HepG2 (cell line): Measurements from ENCODE around the gene CMKLR1. TPM values are rescaled to one million over a fixed set of nuclear protein-coding genes. Genes with fewer than 3 reads are reported as not detected.
A peak's percentile ranks its signal among the peaks of the same experiment; 100 is the strongest.

Source experiments
- ATAC-seq: fragments of 200-7000 bp; cut with Tn5 transposase; 3 replicates; pipeline ENCODE4 v1.9.1; 2020; ENCODE audit warnings: mild to moderate bottlenecking, moderate library complexity
- BruUV-seq: library from RNA; stranded (reverse); fragments of 400-500 nt; replicated peaks from 2 replicates; lab custom pipeline; 2021; lab: Mats Ljungman, UMichigan
- CTCF ChIA-PET: fragments of 300-600 bp; formaldehyde crosslinking; extraction: SDS; loops from one replicate; lab custom pipeline; 2021; ENCODE audit warnings: low total read pairs, inconsistent platforms, low intra/inter-chr PET ratio; lab: Yijun Ruan, JAX
- POLR2A ChIA-PET: fragments of 350-600 bp; sonication (Branson Sonifier 250); formaldehyde crosslinking; loops from one replicate; lab custom pipeline; 2020; ENCODE audit warnings: antibody characterized with exemption, inconsistent platforms; lab: Yijun Ruan, JAX
- DNase-seq: peaks from one replicate; pipeline ENCODE4 v3.0.0-alpha.2; 2015; ENCODE audit warnings: low spot score
- FAIRE-seq: peaks from 3 replicates; lab custom pipeline; 2011; peaks lifted over from hg19 to GRCh38; lab: Jason Lieb, UNC
- H2AFZ ChIP-seq: one replicate; pipeline ENCODE4 v1.6.1; 2011; ENCODE audit warnings: low read length, inconsistent platforms
- H3K27ac ChIP-seq: fragments of 300-600 bp; 3 replicates; pipeline ENCODE4 v1.8.0; 2011; ENCODE audit warnings: mixed run types, mild to moderate bottlenecking, mixed read lengths, low read length, inconsistent platforms; ENCODE audit not compliant: insufficient read depth; ENCODE audit errors: extremely low read length
- H3K27me3 ChIP-seq, 2 experiments: fragments of 200-600 bp in 1 of 2; 2 replicates in 1 of 2; 3 replicates in 1 of 2; pipeline versions ENCODE4 v1.6.0 to v1.8.0; 2011; ENCODE audit warnings: low read length in 2 of 2, mild to moderate bottlenecking in 2 of 2, moderate library complexity in 2 of 2, inconsistent platforms in 1 of 2; ENCODE audit not compliant: insufficient read depth in 2 of 2, control insufficient read depth in 1 of 2
- H3K36me3 ChIP-seq, 2 experiments: fragments of 200-600 bp in 1 of 2; replicated peaks in 1 of 2; 2 replicates in 1 of 2; 3 replicates in 1 of 2; pipeline versions ENCODE4 v1.5.1 to v1.8.0; 2011; ENCODE audit warnings: low read length in 2 of 2, inconsistent platforms in 1 of 2; ENCODE audit not compliant: insufficient read depth in 2 of 2, control insufficient read depth in 1 of 2
- H3K4me1 ChIP-seq: 2 replicates; pipeline ENCODE4 v1.5.1; 2012; ENCODE audit warnings: low read length, inconsistent platforms; ENCODE audit not compliant: insufficient read depth
- H3K4me2 ChIP-seq: 2 replicates; pipeline ENCODE4 v1.6.0; 2011; ENCODE audit warnings: low read depth, low read length, inconsistent platforms
- H3K4me3 ChIP-seq, 3 experiments: fragments of 200-600 bp in 1 of 3; sonication (generic), shearing (Covaris generic) in 1 of 3; replicated peaks in 1 of 3; 2 replicates each; pipeline ENCODE4 v1.5.1; 2011 to 2016; ENCODE audit warnings: low read length in 3 of 3, inconsistent platforms in 2 of 3, low read depth in 2 of 3, mild to moderate bottlenecking in 2 of 3, control low read depth in 1 of 3, mixed read lengths in 1 of 3; ENCODE audit not compliant: insufficient read depth in 1 of 3
- H3K79me2 ChIP-seq: one replicate; pipeline ENCODE4 v1.6.1; 2011; ENCODE audit warnings: low read length, inconsistent platforms; ENCODE audit not compliant: insufficient read depth
- H3K9ac ChIP-seq: 2 replicates; pipeline ENCODE4 v1.6.0; 2011; ENCODE audit warnings: mild to moderate bottlenecking, low read depth, low read length, inconsistent platforms; ENCODE audit not compliant: insufficient read depth
- H3K9me3 ChIP-seq: 2 replicates; pipeline ENCODE4 v1.5.1; 2012; ENCODE audit warnings: mild to moderate bottlenecking, low read length
- H4K20me1 ChIP-seq: 2 replicates; pipeline ENCODE4 v1.6.0; 2011; ENCODE audit warnings: inconsistent platforms, mild to moderate bottlenecking, low read length, moderate library complexity; ENCODE audit not compliant: insufficient read depth
- ATM ChIP-seq: fragments of 450-650 bp; IDR thresholded peaks from 2 replicates; pipeline ENCODE4 v1.7.1; 2017; ENCODE audit warnings: mild to moderate bottlenecking, borderline replicate concordance
- BORCS8-MEF2B ChIP-seq: sonication (generic); formaldehyde crosslinking; IDR thresholded peaks from 2 replicates; pipeline ENCODE4 v1.8.0; 2022; ENCODE audit warnings: mild to moderate bottlenecking, missing genetic modification reagents
- HIVEP1 ChIP-seq: sonication (generic); formaldehyde crosslinking; IDR thresholded peaks from 2 replicates; pipeline ENCODE4 v1.4.0; 2020; ENCODE audit warnings: mild to moderate bottlenecking, missing genetic modification reagents
- HOMEZ ChIP-seq: IDR thresholded peaks from 2 replicates; pipeline ENCODE4 v1.6.1; 2016; ENCODE audit warnings: low read depth
- MAFF ChIP-seq: IDR thresholded peaks from 2 replicates; pipeline ENCODE4 v1.6.1; 2011; ENCODE audit warnings: low read depth, low read length, improper control_type of control experiment
- MAFK ChIP-seq, 2 experiments: IDR thresholded peaks in 1 of 2; conservative IDR thresholded peaks in 1 of 2; 2 replicates each; pipeline ENCODE4 v1.6.1; 2011; ENCODE audit warnings: improper control_type of control experiment in 2 of 2, low read length in 2 of 2
- ZNF615 ChIP-seq: sonication (generic); formaldehyde crosslinking; IDR thresholded peaks from 2 replicates; pipeline ENCODE4 v1.5.0; 2020; ENCODE audit warnings: mild to moderate bottlenecking, missing genetic modification reagents, borderline replicate concordance
- ZNF746 ChIP-seq: sonication (generic); formaldehyde crosslinking; IDR thresholded peaks from 2 replicates; pipeline ENCODE4 v1.8.0; 2022; ENCODE audit warnings: mild to moderate bottlenecking, missing genetic modification reagents
- WGBS: methylation state at CpG from one replicate; pipeline ENCODE4 v1.1.6; 2017; ENCODE audit warnings: low lambda C conversion rate; 5-methylcytosine and 5-hydroxymethylcytosine counted together
- in situ Hi-C: cut with HindIII; loops from 2 replicates; pipeline ENCODE4 v1.10.0; 2017; ENCODE audit warnings: low pct_unique_long_range_greater_than_20kb; ENCODE audit not compliant: extremely low pct_ligation_motif_present
- intact Hi-C: fragments of 100-400 bp; cut with micrococcal nuclease; formaldehyde crosslinking; loops from one replicate; pipeline ENCODE4 v1.10.0; 2022; ENCODE audit not compliant: unreplicated experiment
- polyA plus RNA-seq, 8 experiments: library from polyadenylated mRNA; depleted of rRNA in 3 of 8; stranded (reverse) in 7 of 8; unstranded in 1 of 8; fragments of >200 nt; fragmentation: Illumina TruSeq in 4 of 8; extraction: Trizol in 4 of 8; gene quantifications; 2 replicates each; pipeline versions ENCODE4 v1.2.1 to v1.2.3, GENCODE V29; 2011 to 2016; ENCODE audit warnings: low read depth in 4 of 8, missing spikeins in 1 of 8, mixed read lengths in 1 of 8; ENCODE audit not compliant: insufficient read depth in 1 of 8
- total RNA-seq, 5 experiments: library from RNA; depleted of rRNA; stranded (reverse); fragments of >200 nt; fragmentation: Illumina TruSeq; extraction: Trizol; gene quantifications; 2 replicates each; pipeline ENCODE4 v1.2.3, GENCODE V29; 2016; ENCODE audit warnings: low read depth in 1 of 5
- TF ChIP-seq, protein P1 (sequence below): sonication (generic); formaldehyde crosslinking; IDR thresholded peaks from 2 replicates; pipeline ENCODE4 v1.4.0; 2020; ENCODE audit warnings: missing genetic modification reagents
- TF ChIP-seq, protein P2 (sequence below): IDR thresholded peaks from 2 replicates; pipeline ENCODE4 v1.6.1; 2012; ENCODE audit warnings: low read length, improper control_type of control experiment

The CMKLR1 gene
- total and polyA plus RNA-seq, 2 of the 13 experiments (the other 11 are each of a cell fraction or from before 2014, with no cell fraction given), result not detected

DNA sequence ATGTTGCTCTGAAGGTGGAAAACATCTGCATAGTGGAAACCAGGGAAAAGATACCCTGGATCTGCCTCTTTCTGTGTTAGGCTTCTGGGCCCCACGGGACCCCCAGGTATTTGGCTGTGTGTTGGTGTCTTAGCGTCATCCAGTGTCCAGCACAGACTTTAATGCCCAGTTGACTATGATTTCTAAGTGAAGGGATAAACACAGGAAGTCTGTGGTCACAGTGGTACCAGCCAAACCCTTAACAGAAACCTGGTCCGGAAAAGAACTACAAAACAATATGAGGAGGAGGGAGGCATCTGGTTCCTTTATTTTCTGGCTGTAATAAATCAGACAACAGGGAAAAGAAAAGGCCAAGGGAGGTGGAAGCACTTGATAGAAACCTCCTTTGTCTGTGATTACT is 56.4 kb downstream of the CMKLR1 start (continued):
- TF ChIP-seq, protein P1, sequence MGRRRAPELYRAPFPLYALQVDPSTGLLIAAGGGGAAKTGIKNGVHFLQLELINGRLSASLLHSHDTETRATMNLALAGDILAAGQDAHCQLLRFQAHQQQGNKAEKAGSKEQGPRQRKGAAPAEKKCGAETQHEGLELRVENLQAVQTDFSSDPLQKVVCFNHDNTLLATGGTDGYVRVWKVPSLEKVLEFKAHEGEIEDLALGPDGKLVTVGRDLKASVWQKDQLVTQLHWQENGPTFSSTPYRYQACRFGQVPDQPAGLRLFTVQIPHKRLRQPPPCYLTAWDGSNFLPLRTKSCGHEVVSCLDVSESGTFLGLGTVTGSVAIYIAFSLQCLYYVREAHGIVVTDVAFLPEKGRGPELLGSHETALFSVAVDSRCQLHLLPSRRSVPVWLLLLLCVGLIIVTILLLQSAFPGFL (CRISPR knock-in tag), result no peak
- no peak for TF ChIP-seq BORCS8-MEF2B (CRISPR knock-in tag)
- no peak for TF ChIP-seq ZNF746 (CRISPR knock-in tag)

GRCh38 chr12:108282160-108282559 is 57.0 kb downstream of the CMKLR1 start:
- no peak overlapping the region for H3K27ac ChIP-seq
- H3K79me2 ChIP-seq, result no peaks in the 10 kb centered on the region
- ChIA-PET POLR2A (no interaction called here), CTCF (no interaction called here)
- intact Hi-C loops, result no loop called here
- WGBS, result 0% methylated on average over 2 of the region's 2 CpGs
- no peaks in the 10 kb centered on the region for H4K20me1 ChIP-seq
- ATAC-seq (no peak), DNase-seq (no peak), FAIRE-seq (no peak)
- H3K9me3 ChIP-seq, result no peaks in the 10 kb centered on the region
- no peak for TF ChIP-seq ATM
- TF ChIP-seq MAFF, result peak; percentile 92
- TF ChIP-seq MAFK (conservative IDR thresholded peaks at IDR 0.05 in 1 of 2, IDR thresholded peaks at IDR 0.05 in 1 of 2; ENCODE audit: low read length in 2 of 2), result peak; percentile 92 to 93
- H3K4me3 ChIP-seq, result no peak overlapping the region
- BruUV-seq, result no TSS peak
- no peak overlapping the region for H3K4me2 ChIP-seq
- no peaks in the 10 kb centered on the region for H3K4me1 ChIP-seq
- peaks cover 2 to 17% of the 10 kb centered on the region in 2 experiments; a peak in 3 of 5 replicates for H3K27me3 ChIP-seq
- in situ Hi-C loops, result no loop called here
- no peak overlapping the region for H3K9ac ChIP-seq
- H2AFZ ChIP-seq, result no peak overlapping the region
- H3K36me3 ChIP-seq, result no peaks in the 10 kb centered on the region

DNA sequence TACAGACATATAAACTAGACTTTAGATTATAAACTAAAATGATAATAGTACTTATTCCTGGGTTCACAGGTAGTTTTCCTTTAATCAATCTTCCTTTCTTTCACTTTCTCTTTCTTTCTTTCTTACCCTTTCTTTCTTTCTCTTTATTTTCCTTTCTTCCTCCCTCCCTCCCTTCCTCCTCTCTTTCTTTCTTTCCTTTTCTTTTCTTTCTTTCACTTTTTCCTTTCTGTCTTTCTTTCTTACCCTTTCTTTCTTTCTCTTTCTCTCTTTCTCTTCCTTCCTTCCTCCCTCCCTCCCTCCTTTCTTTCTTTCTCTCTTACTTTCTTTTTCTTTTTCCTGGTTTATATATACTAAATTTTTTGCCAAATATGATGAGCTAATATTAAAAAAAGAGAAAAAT is 61.5 kb downstream of the CMKLR1 start:
- H3K4me2 ChIP-seq, result no peak overlapping the region
- FAIRE-seq (no peak), ATAC-seq (no peak), DNase-seq (no peak)
- in situ Hi-C loops (no loop called here), intact Hi-C loops (no loop called here)
- no peaks in the 10 kb centered on the region for H3K9me3 ChIP-seq
- H3K27me3 ChIP-seq, result peaks cover 0 to 6% of the 10 kb centered on the region in 2 experiments; a peak in 1 of 5 replicates
- H3K36me3 ChIP-seq, result no peaks in the 10 kb centered on the region
- H3K4me1 ChIP-seq, result no peaks in the 10 kb centered on the region
- no peak overlapping the region for H3K4me3 ChIP-seq
- H3K79me2 ChIP-seq, result no peaks in the 10 kb centered on the region
- H2AFZ ChIP-seq, result no peak overlapping the region
- H4K20me1 ChIP-seq, result no peaks in the 10 kb centered on the region
- TF ChIP-seq ZNF615, result no peak
- TF ChIP-seq, protein P2, sequence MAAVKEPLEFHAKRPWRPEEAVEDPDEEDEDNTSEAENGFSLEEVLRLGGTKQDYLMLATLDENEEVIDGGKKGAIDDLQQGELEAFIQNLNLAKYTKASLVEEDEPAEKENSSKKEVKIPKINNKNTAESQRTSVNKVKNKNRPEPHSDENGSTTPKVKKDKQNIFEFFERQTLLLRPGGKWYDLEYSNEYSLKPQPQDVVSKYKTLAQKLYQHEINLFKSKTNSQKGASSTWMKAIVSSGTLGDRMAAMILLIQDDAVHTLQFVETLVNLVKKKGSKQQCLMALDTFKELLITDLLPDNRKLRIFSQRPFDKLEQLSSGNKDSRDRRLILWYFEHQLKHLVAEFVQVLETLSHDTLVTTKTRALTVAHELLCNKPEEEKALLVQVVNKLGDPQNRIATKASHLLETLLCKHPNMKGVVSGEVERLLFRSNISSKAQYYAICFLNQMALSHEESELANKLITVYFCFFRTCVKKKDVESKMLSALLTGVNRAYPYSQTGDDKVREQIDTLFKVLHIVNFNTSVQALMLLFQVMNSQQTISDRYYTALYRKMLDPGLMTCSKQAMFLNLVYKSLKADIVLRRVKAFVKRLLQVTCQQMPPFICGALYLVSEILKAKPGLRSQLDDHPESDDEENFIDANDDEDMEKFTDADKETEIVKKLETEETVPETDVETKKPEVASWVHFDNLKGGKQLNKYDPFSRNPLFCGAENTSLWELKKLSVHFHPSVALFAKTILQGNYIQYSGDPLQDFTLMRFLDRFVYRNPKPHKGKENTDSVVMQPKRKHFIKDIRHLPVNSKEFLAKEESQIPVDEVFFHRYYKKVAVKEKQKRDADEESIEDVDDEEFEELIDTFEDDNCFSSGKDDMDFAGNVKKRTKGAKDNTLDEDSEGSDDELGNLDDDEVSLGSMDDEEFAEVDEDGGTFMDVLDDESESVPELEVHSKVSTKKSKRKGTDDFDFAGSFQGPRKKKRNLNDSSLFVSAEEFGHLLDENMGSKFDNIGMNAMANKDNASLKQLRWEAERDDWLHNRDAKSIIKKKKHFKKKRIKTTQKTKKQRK, result no peak
- no peak for TF ChIP-seq HOMEZ
- TF ChIP-seq HIVEP1 (CRISPR knock-in tag), result no peak
- H3K9ac ChIP-seq, result no peak overlapping the region
- ChIA-PET POLR2A (no interaction called here), CTCF (no interaction called here)
- H3K27ac ChIP-seq, result no peak overlapping the region
- no TSS peak for BruUV-seq
